Thyroid gland (tissue), 4 donors: Measurements from ENCODE around the gene PDZK1.

Source experiments
- CTCF ChIP-seq, 6 experiments: fragments of 200-600 bp in 3 of 6; fragments of 450-650 bp in 3 of 6; sonication (generic) in 3 of 6; IDR thresholded peaks; one replicate each; pipeline ENCODE4 v1.5.1; 2016 to 2019; ENCODE audit warnings: antibody characterized with exemption in 6 of 6, mild to moderate bottlenecking in 2 of 6, inconsistent platforms in 1 of 6, moderate library complexity in 1 of 6
- POLR2A ChIP-seq, 2 donors: fragments of 450-650 bp; IDR thresholded peaks; one replicate each; pipeline ENCODE4 v1.6.1; 2017; ENCODE audit warnings: antibody characterized with exemption in 2 of 2, mild to moderate bottlenecking in 2 of 2, moderate library complexity in 1 of 2

- TF ChIP-seq CTCF (IDR thresholded peaks at IDR 0.05) (no peak), POLR2A (IDR thresholded peaks at IDR 0.05) (no peak)
Observed at GRCh38 chr1:145688328-145688727, 18.8 kb downstream of the PDZK1 start.
